ENCODE results near the gene CCDC24. TPM values are rescaled to one million over a fixed set of nuclear protein-coding genes. Genes with fewer than 3 reads are reported as not detected.
A peak's percentile ranks its signal among the peaks of the same experiment; 100 is the strongest.

CCDC24 gene
- total and polyA plus RNA-seq, 2 donors (not counting 3 experiments of a cell fraction or from before 2014, with no cell fraction given), result 2.2 to 3.1 TPM

DNA sequence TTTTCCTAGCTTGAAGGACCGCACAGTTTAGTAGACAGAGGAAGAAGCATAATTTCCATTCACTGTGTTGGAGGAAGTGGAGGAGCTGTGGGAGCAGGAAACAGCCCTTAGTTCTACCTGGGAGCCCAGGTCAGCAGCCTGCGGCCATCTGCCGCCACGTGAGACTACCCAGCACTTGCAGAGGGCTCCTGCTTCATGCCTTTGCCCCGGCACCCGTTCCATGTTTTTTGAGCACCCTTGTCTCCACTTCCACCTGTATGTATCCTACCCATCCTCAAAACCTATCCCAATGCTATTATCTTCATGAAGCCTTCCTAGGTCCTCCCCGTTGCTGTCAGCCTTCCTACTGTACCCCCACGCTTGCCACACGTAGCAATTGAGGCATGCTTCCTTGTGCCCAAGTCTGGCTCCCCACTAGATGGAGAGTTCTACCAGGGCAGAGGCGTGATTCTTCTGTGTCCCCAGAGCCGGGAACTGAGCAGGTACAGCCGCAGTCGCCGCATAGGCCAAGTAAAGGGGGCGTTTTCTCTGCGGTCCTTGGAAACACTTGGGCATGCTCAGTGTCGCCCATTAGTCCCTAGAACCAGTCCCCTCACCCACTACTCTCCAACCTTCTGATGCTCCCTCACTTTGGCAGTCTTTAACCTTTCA lies 38.0 kb downstream of the CCDC24 start:
- no TSS peak for BruUV-seq (replicated peaks)
- peak overlapping the region; percentile 35 to 76 (median 67) for H3K4me3 ChIP-seq (replicated peaks in 1 of 3; ENCODE audit: insufficient read depth in 1 of 3, low read depth in 1 of 3, low read length in 3 of 3)
- POLR2A ChIA-PET, result no interaction called here
- H2AFZ ChIP-seq (ENCODE audit: low read depth, low read length), result peak overlapping the region; percentile 99
- no peaks in the 10 kb centered on the region for H4K20me1 ChIP-seq (replicated peaks; ENCODE audit: control insufficient read depth, extremely low read depth, insufficient read depth, low read length)
- H3K27me3 ChIP-seq (ENCODE audit: control insufficient read depth in 2 of 2, insufficient read depth in 2 of 2, low read length in 2 of 2), result no peaks in the 10 kb centered on the region
- TF ChIP-seq GATA2 (IDR thresholded peaks at IDR 0.05; ENCODE audit: insufficient read depth, insufficient read length, low read depth, low read length) (no peak), CTCF (IDR thresholded peaks at IDR 0.05; ENCODE audit: extremely low read depth in 1 of 2, insufficient read depth in 1 of 2, low read depth in 1 of 2, low read length in 2 of 2) (no peak), FOS (IDR thresholded peaks at IDR 0.05; ENCODE audit: borderline replicate concordance, insufficient read depth, low read length) (no peak), POLR2A (IDR thresholded peaks at IDR 0.05; ENCODE audit: low read depth, low read length) (no peak), JUN (IDR thresholded peaks at IDR 0.05; ENCODE audit: borderline replicate concordance, insufficient read depth, insufficient read length, low read depth) (no peak), MYC (IDR thresholded peaks at IDR 0.05; ENCODE audit: low read depth, low read length) (no peak)
- TF ChIP-seq, protein P1, sequence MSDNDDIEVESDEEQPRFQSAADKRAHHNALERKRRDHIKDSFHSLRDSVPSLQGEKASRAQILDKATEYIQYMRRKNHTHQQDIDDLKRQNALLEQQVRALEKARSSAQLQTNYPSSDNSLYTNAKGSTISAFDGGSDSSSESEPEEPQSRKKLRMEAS (IDR thresholded peaks at IDR 0.05; ENCODE audit: insufficient read depth, insufficient read length), result no peak
- H3K9ac ChIP-seq (replicated peaks; ENCODE audit: extremely low read depth, insufficient read depth, low read length), result peak overlapping the region; percentile 35
- H3K9me1 ChIP-seq (replicated peaks; ENCODE audit: control insufficient read depth, extremely low read depth, insufficient read depth, low read length), result no peaks in the 10 kb centered on the region
- peak overlapping the region; percentile 24 for H3K27ac ChIP-seq (ENCODE audit: insufficient read depth, low read depth, low read length)
- dilution Hi-C loops (cut with MboI; ENCODE audit: extremely low pct_ligation_motif_present, low sequenced_read_pairs), result no loop called here
- no peaks in the 10 kb centered on the region for H3K9me3 ChIP-seq (replicated peaks; ENCODE audit: control insufficient read depth, insufficient read depth, low read length)
- intact Hi-C loops (cut with micrococcal nuclease), result no loop called here
- peaks cover 7% of the 10 kb centered on the region for H3K4me1 ChIP-seq (ENCODE audit: control insufficient read depth, extremely low read depth, insufficient read depth, low read length)
- H3K36me3 ChIP-seq (ENCODE audit: control insufficient read depth in 2 of 2, extremely low read depth in 1 of 2, insufficient read depth in 2 of 2, low read length in 2 of 2), result no peaks in the 10 kb centered on the region
- H3K79me2 ChIP-seq (ENCODE audit: control insufficient read depth, insufficient read depth, low read length), result no peaks in the 10 kb centered on the region
- CTCF ChIA-PET, result interaction anchor here (0.9 to 1.6 kb wide), 4 partner anchors 19 to 266 kb away, joined by 3 to 7 read pairs (median 4); no protein-coding TSS in a partner anchor
- H3K4me2 ChIP-seq (ENCODE audit: insufficient read depth, low read length), result peak overlapping the region; percentile 92
- FAIRE-seq (no peak), DNase-seq (ENCODE audit: low read depth, low spot score) (no peak)

Measured in endothelial cell of umbilical vein (primary cell).